Muscle layer of colon (tissue), 2 donors: ENCODE measurements around the gene ACP1.

Experiments used
- H3K27ac ChIP-seq: one replicate; pipeline ENCODE4 v1.7.0; 2013; ENCODE audit warnings: low read depth, mild to moderate bottlenecking, low read length, moderate library complexity
- H3K27me3 ChIP-seq, 2 donors: one replicate each; pipeline ENCODE4 v1.7.0; 2013; ENCODE audit warnings: low read length in 2 of 2, mild to moderate bottlenecking in 2 of 2; ENCODE audit not compliant: insufficient read depth in 2 of 2, control insufficient read depth in 1 of 2
- H3K36me3 ChIP-seq: one replicate; pipeline ENCODE4 v1.7.0; 2013; ENCODE audit warnings: mild to moderate bottlenecking, low read length; ENCODE audit not compliant: insufficient read depth
- H3K4me1 ChIP-seq: one replicate; pipeline ENCODE4 v1.7.0; 2013; ENCODE audit warnings: mild to moderate bottlenecking, low read length; ENCODE audit not compliant: insufficient read depth
- H3K4me3 ChIP-seq, 2 donors: one replicate each; pipeline ENCODE4 v1.7.0; 2013; ENCODE audit warnings: low read length in 2 of 2, low read depth in 1 of 2, mild to moderate bottlenecking in 1 of 2, moderate library complexity in 1 of 2
- H3K9ac ChIP-seq: one replicate; pipeline ENCODE4 v1.7.0; 2013; ENCODE audit warnings: low read length
- H3K9me3 ChIP-seq: one replicate; pipeline ENCODE4 v1.7.0; 2013; ENCODE audit warnings: mild to moderate bottlenecking, low read length
- donor health status: abdominal sarcoma.
- donor health status: Adenocarcinoma of cecum.

ACP1 gene

GRCh38 chr2:237878-238277, 26.9 kb upstream of the ACP1 start:
- Histone ChIP-seq H3K4me3 (no peak overlapping the region), H3K9me3 (no peaks in the 10 kb centered on the region), H3K4me1 (no peaks in the 10 kb centered on the region), H3K27ac (no peak overlapping the region), H3K9ac (no peak overlapping the region), H3K36me3 (no peaks in the 10 kb centered on the region), H3K27me3 (no peaks in the 10 kb centered on the region)

- Histone ChIP-seq H3K4me3 (no peak overlapping the region), H3K27me3 (no peaks in the 10 kb centered on the region), H3K36me3 (peaks cover 2% of the 10 kb centered on the region), H3K4me1 (no peaks in the 10 kb centered on the region), H3K9ac (no peak overlapping the region), H3K27ac (no peak overlapping the region), H3K9me3 (no peaks in the 10 kb centered on the region)
Measured at GRCh38 chr2:238431-238830, 26.3 kb upstream of the ACP1 start.

- Histone ChIP-seq H3K4me3 (no peak overlapping the region), H3K36me3 (peaks cover 6% of the 10 kb centered on the region), H3K9ac (no peak overlapping the region), H3K27ac (no peak overlapping the region), H3K27me3 (no peaks in the 10 kb centered on the region), H3K4me1 (no peaks in the 10 kb centered on the region), H3K9me3 (no peaks in the 10 kb centered on the region)
Measured at GRCh38 chr2:238869-239268, 25.9 kb upstream of the ACP1 start.

- H3K27me3 ChIP-seq, result no peaks in the 10 kb centered on the region
- H3K27ac ChIP-seq, result no peak overlapping the region
- no peaks in the 10 kb centered on the region for H3K9me3 ChIP-seq
- H3K9ac ChIP-seq, result no peak overlapping the region
- H3K36me3 ChIP-seq, result peaks cover 21% of the 10 kb centered on the region
- H3K4me3 ChIP-seq, result no peak overlapping the region
- H3K4me1 ChIP-seq, result no peaks in the 10 kb centered on the region
Measured at GRCh38 chr2:244547-244946, 20.2 kb upstream of the ACP1 start.

- H3K4me3 ChIP-seq, result no peak overlapping the region
- H3K27me3 ChIP-seq, result no peaks in the 10 kb centered on the region
- no peaks in the 10 kb centered on the region for H3K9me3 ChIP-seq
- peaks cover 24% of the 10 kb centered on the region for H3K36me3 ChIP-seq
- H3K9ac ChIP-seq, result no peak overlapping the region
- H3K4me1 ChIP-seq, result no peaks in the 10 kb centered on the region
- no peak overlapping the region for H3K27ac ChIP-seq
Measured at GRCh38 chr2:246489-247144, 18.1 kb upstream of the ACP1 start.

GRCh38 chr2:248724-249123, 16.0 kb upstream of the ACP1 start:
- no peak overlapping the region for H3K27ac ChIP-seq
- H3K4me1 ChIP-seq, result no peaks in the 10 kb centered on the region
- no peak overlapping the region for H3K9ac ChIP-seq
- no peaks in the 10 kb centered on the region for H3K9me3 ChIP-seq
- no peak overlapping the region for H3K4me3 ChIP-seq
- no peaks in the 10 kb centered on the region for H3K27me3 ChIP-seq
- peaks cover 20% of the 10 kb centered on the region for H3K36me3 ChIP-seq

GRCh38 chr2:249538-250042, 15.2 kb upstream of the ACP1 start:
- H3K9me3 ChIP-seq, result no peaks in the 10 kb centered on the region
- no peak overlapping the region for H3K9ac ChIP-seq
- no peaks in the 10 kb centered on the region for H3K27me3 ChIP-seq
- H3K36me3 ChIP-seq, result peaks cover 17% of the 10 kb centered on the region
- no peak overlapping the region for H3K27ac ChIP-seq
- H3K4me3 ChIP-seq, result no peak overlapping the region
- H3K4me1 ChIP-seq, result no peaks in the 10 kb centered on the region

GRCh38 chr2:252001-252602, 12.6 kb upstream of the ACP1 start:
- Histone ChIP-seq H3K27me3 (no peaks in the 10 kb centered on the region), H3K36me3 (peaks cover 7% of the 10 kb centered on the region), H3K4me1 (no peaks in the 10 kb centered on the region), H3K9ac (no peak overlapping the region), H3K4me3 (no peak overlapping the region), H3K9me3 (no peaks in the 10 kb centered on the region), H3K27ac (no peak overlapping the region)

GRCh38 chr2:253202-253638, 11.5 kb upstream of the ACP1 start:
- no peak overlapping the region for H3K4me3 ChIP-seq
- H3K36me3 ChIP-seq, result peaks cover 5% of the 10 kb centered on the region
- no peaks in the 10 kb centered on the region for H3K9me3 ChIP-seq
- no peaks in the 10 kb centered on the region for H3K4me1 ChIP-seq
- no peak overlapping the region for H3K27ac ChIP-seq
- H3K27me3 ChIP-seq, result no peaks in the 10 kb centered on the region
- no peak overlapping the region for H3K9ac ChIP-seq

- no peaks in the 10 kb centered on the region for H3K27me3 ChIP-seq
- no peak overlapping the region for H3K9ac ChIP-seq
- no peaks in the 10 kb centered on the region for H3K4me1 ChIP-seq
- H3K36me3 ChIP-seq, result peaks cover 5% of the 10 kb centered on the region
- H3K9me3 ChIP-seq, result no peaks in the 10 kb centered on the region
- no peak overlapping the region for H3K27ac ChIP-seq
- H3K4me3 ChIP-seq, result no peak overlapping the region
Measured at GRCh38 chr2:254241-254640, 10.5 kb upstream of the ACP1 start.

- no peaks in the 10 kb centered on the region for H3K36me3 ChIP-seq
- H3K9me3 ChIP-seq, result no peaks in the 10 kb centered on the region
- H3K27ac ChIP-seq, result no peak overlapping the region
- no peak overlapping the region for H3K4me3 ChIP-seq
- no peaks in the 10 kb centered on the region for H3K4me1 ChIP-seq
- no peaks in the 10 kb centered on the region for H3K27me3 ChIP-seq
- H3K9ac ChIP-seq, result no peak overlapping the region
Measured at GRCh38 chr2:255195-255594, 9.6 kb upstream of the ACP1 start.

- Histone ChIP-seq H3K36me3 (no peaks in the 10 kb centered on the region), H3K27me3 (no peaks in the 10 kb centered on the region), H3K9ac (no peak overlapping the region), H3K4me3 (no peak overlapping the region), H3K9me3 (no peaks in the 10 kb centered on the region), H3K4me1 (no peaks in the 10 kb centered on the region), H3K27ac (no peak overlapping the region)
Measured at GRCh38 chr2:256094-256493, 8.7 kb upstream of the ACP1 start.
